ENCODE measurements around the gene TRIM65.

The TRIM65 gene

DNA sequence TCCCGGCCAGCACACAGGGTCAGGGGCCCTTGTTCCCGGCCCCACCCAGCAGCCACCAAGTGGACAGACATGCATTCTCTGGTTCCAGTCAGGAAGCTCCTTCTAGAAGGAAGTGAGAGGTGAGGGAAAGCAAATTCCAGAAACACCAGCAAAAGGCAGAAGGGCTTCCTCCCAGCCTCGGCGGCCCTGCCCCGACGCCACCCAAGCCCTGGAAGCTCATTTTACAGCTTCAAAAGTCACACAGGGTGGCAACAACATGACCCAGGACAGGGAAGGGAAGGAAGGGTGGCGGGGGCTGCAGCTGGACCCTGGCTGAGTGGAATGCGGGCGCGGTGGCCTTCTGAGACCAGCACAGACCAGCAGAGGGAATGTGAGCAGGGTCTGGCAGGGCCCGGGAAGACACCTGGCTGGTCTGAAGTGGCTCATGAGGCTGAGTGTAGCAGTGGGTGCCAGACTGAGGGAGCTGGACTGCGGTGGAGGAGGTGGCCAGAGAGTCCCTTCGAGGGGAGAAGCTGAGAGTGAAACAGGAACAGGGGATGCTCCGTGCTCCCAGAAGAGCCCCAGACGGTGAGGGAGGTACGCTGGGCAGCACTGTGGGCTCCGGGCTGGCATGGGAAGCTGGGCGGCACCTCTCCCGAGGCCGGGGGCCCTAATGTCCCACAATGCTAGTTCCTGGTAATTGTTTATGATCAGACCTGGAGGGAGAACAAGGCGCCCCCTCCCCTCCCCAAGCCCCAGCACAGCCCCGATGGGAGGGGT lies 50.6 kb downstream of the TRIM65 start:
- H3K9ac ChIP-seq (ENCODE audit: low read length) = no peak overlapping the region
- TF ChIP-seq, protein P1, sequence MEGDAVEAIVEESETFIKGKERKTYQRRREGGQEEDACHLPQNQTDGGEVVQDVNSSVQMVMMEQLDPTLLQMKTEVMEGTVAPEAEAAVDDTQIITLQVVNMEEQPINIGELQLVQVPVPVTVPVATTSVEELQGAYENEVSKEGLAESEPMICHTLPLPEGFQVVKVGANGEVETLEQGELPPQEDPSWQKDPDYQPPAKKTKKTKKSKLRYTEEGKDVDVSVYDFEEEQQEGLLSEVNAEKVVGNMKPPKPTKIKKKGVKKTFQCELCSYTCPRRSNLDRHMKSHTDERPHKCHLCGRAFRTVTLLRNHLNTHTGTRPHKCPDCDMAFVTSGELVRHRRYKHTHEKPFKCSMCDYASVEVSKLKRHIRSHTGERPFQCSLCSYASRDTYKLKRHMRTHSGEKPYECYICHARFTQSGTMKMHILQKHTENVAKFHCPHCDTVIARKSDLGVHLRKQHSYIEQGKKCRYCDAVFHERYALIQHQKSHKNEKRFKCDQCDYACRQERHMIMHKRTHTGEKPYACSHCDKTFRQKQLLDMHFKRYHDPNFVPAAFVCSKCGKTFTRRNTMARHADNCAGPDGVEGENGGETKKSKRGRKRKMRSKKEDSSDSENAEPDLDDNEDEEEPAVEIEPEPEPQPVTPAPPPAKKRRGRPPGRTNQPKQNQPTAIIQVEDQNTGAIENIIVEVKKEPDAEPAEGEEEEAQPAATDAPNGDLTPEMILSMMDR (IDR thresholded peaks at IDR 0.05; ENCODE audit: low read length) = no peak
- no peak for TF ChIP-seq EZH2 (IDR thresholded peaks at IDR 0.05; ENCODE audit: borderline replicate concordance, low read length)
- H3K36me3 ChIP-seq (ENCODE audit: insufficient read depth, low read length) = peaks cover 48% of the 10 kb centered on the region; the same call in 1 of the 2 replicates
- no peak overlapping the region for H3K4me3 ChIP-seq (ENCODE audit: low read depth, low read length, poor library complexity, severe bottlenecking)
- H3K79me2 ChIP-seq (ENCODE audit: insufficient read depth, low read length) = no peaks in the 10 kb centered on the region
- H3K9me3 ChIP-seq (ENCODE audit: low read length) = no peaks in the 10 kb centered on the region
- H3F3A ChIP-seq (ENCODE audit: insufficient read depth, low read length) = no peaks in the 10 kb centered on the region
- no peaks in the 10 kb centered on the region for H3K9me2 ChIP-seq (ENCODE audit: low read depth, low read length)
- no peak overlapping the region for H3K4me2 ChIP-seq (ENCODE audit: low read length)
- H4K20me1 ChIP-seq (ENCODE audit: insufficient read depth, low read length) = no peaks in the 10 kb centered on the region
- peaks cover 6% of the 10 kb centered on the region for H3K4me1 ChIP-seq (ENCODE audit: insufficient read depth, low read length, severe bottlenecking)
- H2AFZ ChIP-seq (ENCODE audit: low read length) = no peak overlapping the region
- no peaks in the 10 kb centered on the region for H3K27me3 ChIP-seq (ENCODE audit: insufficient read depth, low read length)
- H3K27ac ChIP-seq (ENCODE audit: low read depth, low read length, poor library complexity, severe bottlenecking) = no peak overlapping the region

DNA sequence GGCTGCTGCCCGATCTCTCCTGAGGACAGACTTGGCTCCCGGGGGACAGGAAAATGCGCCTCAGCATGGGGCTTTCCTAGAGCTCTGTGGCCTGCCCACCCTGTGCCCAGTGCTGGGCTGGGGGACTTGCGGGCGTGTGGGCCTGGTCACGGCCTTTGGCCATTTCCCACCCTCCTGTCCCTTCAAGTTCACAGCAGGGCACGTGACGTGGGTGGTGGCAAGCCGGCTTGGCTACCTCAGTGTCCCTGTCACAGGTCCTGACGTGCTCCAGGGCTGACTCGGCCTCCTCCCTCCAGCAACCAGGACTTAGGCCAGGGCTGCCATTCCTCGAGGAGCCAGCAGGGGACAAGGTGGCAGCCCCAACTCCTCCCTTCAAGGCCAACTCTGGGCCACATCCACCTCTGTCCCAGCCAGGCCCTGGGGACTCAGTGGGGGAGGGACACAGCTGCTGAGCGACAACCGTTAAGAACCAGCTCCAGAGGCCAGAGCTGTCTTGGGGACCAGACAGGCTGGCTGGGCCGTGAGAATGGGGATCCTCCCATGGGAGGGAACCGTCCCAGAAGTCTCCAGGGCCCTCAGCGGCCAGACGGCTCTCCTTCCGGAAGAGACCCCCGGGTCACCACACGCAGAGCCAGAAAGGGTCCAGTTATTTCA lies 51.6 kb downstream of the TRIM65 start:
- Histone ChIP-seq H3K9ac (ENCODE audit: low read length) (no peak overlapping the region), H3K4me2 (ENCODE audit: low read length) (no peak overlapping the region), H3K4me1 (ENCODE audit: insufficient read depth, low read length, severe bottlenecking) (peaks cover 6% of the 10 kb centered on the region), H3K27ac (ENCODE audit: low read depth, low read length, poor library complexity, severe bottlenecking) (no peak overlapping the region), H3K9me3 (ENCODE audit: low read length) (no peaks in the 10 kb centered on the region), H3K4me3 (ENCODE audit: low read depth, low read length, poor library complexity, severe bottlenecking) (no peak overlapping the region), H4K20me1 (ENCODE audit: insufficient read depth, low read length) (no peaks in the 10 kb centered on the region), H3F3A (ENCODE audit: insufficient read depth, low read length) (no peaks in the 10 kb centered on the region), H3K9me2 (ENCODE audit: low read depth, low read length) (no peaks in the 10 kb centered on the region), H3K27me3 (ENCODE audit: insufficient read depth, low read length) (no peaks in the 10 kb centered on the region; the same call in 1 of the 2 replicates), H2AFZ (ENCODE audit: low read length) (no peak overlapping the region), H3K36me3 (ENCODE audit: insufficient read depth, low read length) (peaks cover 40% of the 10 kb centered on the region; the same call in 1 of the 2 replicates), H3K79me2 (ENCODE audit: insufficient read depth, low read length) (no peaks in the 10 kb centered on the region)
- TF ChIP-seq EZH2 (IDR thresholded peaks at IDR 0.05; ENCODE audit: borderline replicate concordance, low read length) = no peak
- TF ChIP-seq, protein P1 (IDR thresholded peaks at IDR 0.05; ENCODE audit: low read length) = peak; percentile 54

- Histone ChIP-seq H3K27ac (ENCODE audit: low read depth, low read length, poor library complexity, severe bottlenecking) (no peak overlapping the region), H3F3A (ENCODE audit: insufficient read depth, low read length) (no peaks in the 10 kb centered on the region), H3K4me3 (ENCODE audit: low read depth, low read length, poor library complexity, severe bottlenecking) (no peak overlapping the region), H3K9me2 (ENCODE audit: low read depth, low read length) (no peaks in the 10 kb centered on the region), H3K4me2 (ENCODE audit: low read length) (no peak overlapping the region), H3K9ac (ENCODE audit: low read length) (no peak overlapping the region), H4K20me1 (ENCODE audit: insufficient read depth, low read length) (no peaks in the 10 kb centered on the region), H3K36me3 (ENCODE audit: insufficient read depth, low read length) (peaks cover 36% of the 10 kb centered on the region; the same call in 1 of the 2 replicates), H3K27me3 (ENCODE audit: insufficient read depth, low read length) (no peaks in the 10 kb centered on the region; the same call in 1 of the 2 replicates), H3K9me3 (ENCODE audit: low read length) (no peaks in the 10 kb centered on the region), H3K4me1 (ENCODE audit: insufficient read depth, low read length, severe bottlenecking) (peaks cover 6% of the 10 kb centered on the region), H2AFZ (ENCODE audit: low read length) (no peak overlapping the region), H3K79me2 (ENCODE audit: insufficient read depth, low read length) (no peaks in the 10 kb centered on the region)
- TF ChIP-seq, protein P1 (IDR thresholded peaks at IDR 0.05; ENCODE audit: low read length) = no peak
- TF ChIP-seq EZH2 (IDR thresholded peaks at IDR 0.05; ENCODE audit: borderline replicate concordance, low read length) = no peak
Observed at GRCh38 chr17:75844530-75845057, 52.2 kb downstream of the TRIM65 start.

Data from OCI-LY1 (cell line).